A673 (cell line): Measurements from ENCODE around the gene PBX1. TPM values are rescaled to one million over a fixed set of nuclear protein-coding genes. Genes with fewer than 3 reads are reported as not detected.

Source experiments
- BruUV-seq: library from RNA; stranded (reverse); fragments of 400-500 nt; replicated peaks from 2 replicates; lab custom pipeline; 2021; lab: Mats Ljungman, UMichigan
- CTCF ChIA-PET: fragments of 300-600 bp; sonication (Branson Sonifier 250); formaldehyde crosslinking; loops from one replicate; lab custom pipeline; 2022; ENCODE audit warnings: antibody characterized with exemption; lab: Charles Lee
- POLR2A ChIA-PET: fragments of 300-600 bp; sonication (Branson Sonifier 250); formaldehyde crosslinking; loops from one replicate; lab custom pipeline; 2022; ENCODE audit warnings: antibody characterized with exemption; ENCODE audit not compliant: low non-redundant PET; lab: Charles Lee
- DNase-seq: peaks from one replicate; pipeline ENCODE4 v3.0.0-alpha.2; 2015; ENCODE audit warnings: low spot score
- H3K27ac ChIP-seq: fragments of 200-600 bp; sonication (generic); 2 replicates; pipeline ENCODE4 v1.5.1; 2016; ENCODE audit warnings: mixed run types, low read depth, mild to moderate bottlenecking, mixed read lengths, antibody characterized with exemption, low read length; ENCODE audit not compliant: poor library complexity, severe bottlenecking
- H3K27me3 ChIP-seq: fragments of 200-600 bp; sonication (generic); replicated peaks from 2 replicates; pipeline ENCODE4 v1.6.1; 2017; ENCODE audit warnings: mixed run types, low read depth, mild to moderate bottlenecking, mixed read lengths, antibody characterized with exemption, low read length; ENCODE audit not compliant: insufficient read depth, poor library complexity
- H3K36me3 ChIP-seq: fragments of 200-600 bp; sonication (generic); 2 replicates; pipeline ENCODE4 v1.6.1; 2016; ENCODE audit warnings: mixed run types, mild to moderate bottlenecking, mixed read lengths, antibody characterized with exemption, low read length; ENCODE audit not compliant: insufficient read depth, poor library complexity, severe bottlenecking
- H3K4me1 ChIP-seq: fragments of 200-600 bp; sonication (generic); 2 replicates; pipeline ENCODE4 v1.6.1; 2017; ENCODE audit warnings: mixed run types, mild to moderate bottlenecking, mixed read lengths, antibody characterized with exemption, low read length; ENCODE audit not compliant: insufficient read depth, poor library complexity, severe bottlenecking
- H3K4me3 ChIP-seq: fragments of 200-600 bp; sonication (generic); 2 replicates; pipeline ENCODE4 v1.5.1; 2016; ENCODE audit warnings: low read depth, mixed run types, mild to moderate bottlenecking, mixed read lengths, low read length; ENCODE audit not compliant: poor library complexity, severe bottlenecking
- H3K9me3 ChIP-seq: fragments of 200-600 bp; sonication (generic); 2 replicates; pipeline ENCODE4 v1.6.1; 2016; ENCODE audit warnings: mixed run types, low read depth, mild to moderate bottlenecking, mixed read lengths, antibody characterized with exemption, low read length; ENCODE audit not compliant: poor library complexity, severe bottlenecking
- EZH2 ChIP-seq: fragments of 200-600 bp; sonication (generic); IDR thresholded peaks from 2 replicates; pipeline ENCODE4 v1.6.1; 2017; ENCODE audit warnings: borderline replicate concordance, low read depth, mild to moderate bottlenecking, mixed read lengths, antibody characterized with exemption, low read length; ENCODE audit not compliant: poor library complexity, severe bottlenecking
- intact Hi-C: fragments of 100-400 bp; cut with micrococcal nuclease; formaldehyde crosslinking; loops from one replicate; pipeline ENCODE4 v1.10.0; 2022; ENCODE audit not compliant: unreplicated experiment
- total RNA-seq: library from RNA; stranded (reverse); gene quantifications from 2 replicates; pipeline ENCODE4 v1.2.3, GENCODE V29; 2021
- TF ChIP-seq, protein P1 (sequence below): fragments of 300-800, 200-600 bp; sonication (generic); conservative IDR thresholded peaks from 2 replicates; pipeline ENCODE4 v1.5.1; 2017; ENCODE audit warnings: low read depth, mild to moderate bottlenecking, antibody characterized with exemption, low read length, moderate library complexity, mixed read lengths

Gene PBX1
- total RNA-seq, 1 experiment from 2014 or later: 51.5 TPM

DNA sequence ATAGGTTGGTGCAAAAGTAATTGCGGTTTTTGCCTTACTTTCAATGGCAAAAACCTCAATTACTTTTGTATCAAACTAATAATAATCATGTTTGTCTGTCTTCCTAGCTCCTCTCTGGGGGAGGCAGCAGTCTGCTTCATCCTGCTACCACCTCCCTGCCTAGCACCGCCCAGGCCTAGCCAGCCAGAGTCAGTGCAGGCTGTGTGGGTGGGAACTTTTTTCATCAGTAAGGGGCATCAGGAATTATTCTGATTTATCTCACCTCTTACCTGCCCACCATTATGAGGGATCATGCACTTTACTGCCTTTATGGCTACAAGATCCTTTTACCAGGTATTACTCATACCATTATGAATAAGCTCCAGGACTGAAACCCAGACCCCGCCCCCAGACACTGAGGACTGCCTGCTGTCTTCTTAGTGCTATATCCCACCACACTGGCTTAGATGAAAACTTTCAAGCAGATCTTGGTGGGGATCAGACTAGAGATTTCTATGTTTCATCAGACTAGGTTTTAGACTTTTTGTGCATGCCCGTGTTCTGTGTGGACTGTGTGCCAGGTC lies 116.4 kb downstream of the PBX1 start:
- Histone ChIP-seq H3K36me3 (no peaks in the 10 kb centered on the region), H3K9me3 (no peaks in the 10 kb centered on the region), H3K4me1 (peaks cover 6% of the 10 kb centered on the region), H3K27ac (no peak overlapping the region), H3K27me3 (no peaks in the 10 kb centered on the region), H3K4me3 (no peak overlapping the region)
- no TSS peak for BruUV-seq
- CTCF ChIA-PET: no interaction called here
- DNase-seq: no peak
- intact Hi-C loops: no loop called here
- no peak for TF ChIP-seq EZH2
- TF ChIP-seq, protein P1, sequence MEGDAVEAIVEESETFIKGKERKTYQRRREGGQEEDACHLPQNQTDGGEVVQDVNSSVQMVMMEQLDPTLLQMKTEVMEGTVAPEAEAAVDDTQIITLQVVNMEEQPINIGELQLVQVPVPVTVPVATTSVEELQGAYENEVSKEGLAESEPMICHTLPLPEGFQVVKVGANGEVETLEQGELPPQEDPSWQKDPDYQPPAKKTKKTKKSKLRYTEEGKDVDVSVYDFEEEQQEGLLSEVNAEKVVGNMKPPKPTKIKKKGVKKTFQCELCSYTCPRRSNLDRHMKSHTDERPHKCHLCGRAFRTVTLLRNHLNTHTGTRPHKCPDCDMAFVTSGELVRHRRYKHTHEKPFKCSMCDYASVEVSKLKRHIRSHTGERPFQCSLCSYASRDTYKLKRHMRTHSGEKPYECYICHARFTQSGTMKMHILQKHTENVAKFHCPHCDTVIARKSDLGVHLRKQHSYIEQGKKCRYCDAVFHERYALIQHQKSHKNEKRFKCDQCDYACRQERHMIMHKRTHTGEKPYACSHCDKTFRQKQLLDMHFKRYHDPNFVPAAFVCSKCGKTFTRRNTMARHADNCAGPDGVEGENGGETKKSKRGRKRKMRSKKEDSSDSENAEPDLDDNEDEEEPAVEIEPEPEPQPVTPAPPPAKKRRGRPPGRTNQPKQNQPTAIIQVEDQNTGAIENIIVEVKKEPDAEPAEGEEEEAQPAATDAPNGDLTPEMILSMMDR: no peak
- POLR2A ChIA-PET: no interaction called here

DNA sequence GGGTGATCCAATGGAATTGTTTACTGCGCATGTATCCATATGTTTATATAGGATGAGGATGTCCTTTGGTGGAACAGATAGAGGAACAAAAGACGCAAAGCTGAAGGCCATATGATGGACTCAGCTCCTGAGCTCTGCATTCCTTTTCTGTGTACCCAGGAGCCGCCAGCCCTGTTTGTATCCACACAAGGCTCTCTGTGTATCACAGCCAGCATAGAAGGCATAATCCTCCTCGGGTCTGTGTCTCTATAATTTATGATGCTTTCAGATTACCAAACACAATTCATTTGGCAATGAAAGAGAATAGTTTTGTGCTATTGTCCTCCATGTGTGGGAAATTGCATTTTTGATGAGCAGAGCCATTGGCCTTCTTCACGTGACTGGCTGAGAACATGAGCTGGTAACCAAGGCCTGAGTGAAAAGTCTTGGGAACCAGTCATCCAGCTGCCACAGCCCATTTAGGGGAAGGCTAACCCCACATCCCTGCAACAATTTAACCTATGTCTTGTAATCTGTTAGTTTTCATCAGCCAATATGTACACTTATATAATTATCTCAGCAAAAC lies 119.2 kb downstream of the PBX1 start:
- Histone ChIP-seq H3K4me3 (no peak overlapping the region), H3K27ac (no peak overlapping the region), H3K27me3 (no peaks in the 10 kb centered on the region), H3K4me1 (no peaks in the 10 kb centered on the region), H3K9me3 (no peaks in the 10 kb centered on the region), H3K36me3 (no peaks in the 10 kb centered on the region)
- CTCF ChIA-PET: no interaction called here
- POLR2A ChIA-PET: no interaction called here
- intact Hi-C loops: no loop called here
- no TSS peak for BruUV-seq
- TF ChIP-seq, protein P1: no peak
- no peak for TF ChIP-seq EZH2
- no peak for DNase-seq

DNA sequence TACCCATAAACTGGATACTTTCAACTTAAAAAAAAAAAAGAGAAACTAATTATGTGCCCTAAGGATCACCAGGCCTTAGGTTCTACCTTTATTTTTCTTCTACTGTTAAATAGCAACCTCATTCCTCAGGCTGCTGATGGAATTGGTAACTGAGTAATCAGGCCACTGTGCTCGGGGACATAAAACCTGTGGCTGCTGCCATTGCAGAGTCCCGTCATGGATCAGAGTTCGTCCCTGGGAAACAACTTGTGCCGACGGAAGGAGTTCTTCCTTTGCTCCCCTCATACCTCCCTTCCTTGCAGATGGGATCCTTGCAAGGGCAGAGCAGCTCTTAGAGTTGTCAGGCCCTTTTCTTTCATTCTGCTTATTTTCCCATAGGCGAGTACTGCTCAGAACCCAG lies 123.6 kb downstream of the PBX1 start:
- intact Hi-C loops: no loop called here
- no peak for DNase-seq
- H3K9me3 ChIP-seq: no peaks in the 10 kb centered on the region
- ChIA-PET POLR2A (no interaction called here), CTCF (interaction anchor here (0.6 kb wide), 1 partner anchor 47 kb away, joined by 5 read pairs; no protein-coding TSS in a partner anchor)
- BruUV-seq: no TSS peak
- TF ChIP-seq, protein P1: no peak
- TF ChIP-seq EZH2: no peak
- no peaks in the 10 kb centered on the region for H3K4me1 ChIP-seq
- H3K27ac ChIP-seq: no peak overlapping the region
- no peaks in the 10 kb centered on the region for H3K27me3 ChIP-seq
- H3K36me3 ChIP-seq: no peaks in the 10 kb centered on the region
- H3K4me3 ChIP-seq: no peak overlapping the region
